Stomach (tissue), 9 donors: ENCODE results near the gene STK24. TPM values are rescaled to one million over a fixed set of nuclear protein-coding genes. Genes with fewer than 3 reads are reported as not detected.
A peak's percentile ranks its signal among the peaks of the same experiment; 100 is the strongest.

Experiments
- DNase-seq, 2 donors: peaks; one replicate each; pipeline versions ENCODE4 v3.0.0 to v3.0.0-alpha.2; 2013 to 2019
- H3K27ac ChIP-seq, 5 donors: fragments of 200-600 bp in 4 of 5; sonication (generic) in 4 of 5; one replicate each; pipeline ENCODE4 v1.5.1; 2013 to 2019; ENCODE audit warnings: mild to moderate bottlenecking in 1 of 5, moderate library complexity in 1 of 5
- H3K27me3 ChIP-seq, 3 donors: fragments of 200-600 bp; sonication (generic); one replicate each; pipeline ENCODE4 v1.5.1; 2017 to 2019; ENCODE audit warnings: mixed run types in 1 of 3
- H3K36me3 ChIP-seq, 4 donors: fragments of 200-600 bp; sonication (generic); 1 replicate in 3 of 4; 2 replicates in 1 of 4; pipeline ENCODE4 v1.5.1; 2016 to 2019
- H3K4me1 ChIP-seq, 4 donors: fragments of 200-600 bp; sonication (generic); one replicate each; pipeline ENCODE4 v1.5.1; 2016 to 2019
- H3K4me3 ChIP-seq, 4 donors: fragments of 200-600 bp; sonication (generic) in 3 of 4; one replicate each; pipeline ENCODE4 v1.5.1; 2016 to 2019; ENCODE audit warnings: mild to moderate bottlenecking in 1 of 4
- H3K9me3 ChIP-seq, 4 donors: fragments of 200-600 bp; sonication (generic); one replicate each; pipeline ENCODE4 v1.5.1; 2016 to 2019
- EP300 ChIP-seq: sonication (generic); formaldehyde crosslinking; IDR thresholded peaks from one replicate; pipeline ENCODE4 v1.6.1; 2017; ENCODE audit warnings: antibody characterized with exemption
- POLR2A ChIP-seq, 4 donors: fragments of 450-650 bp; IDR thresholded peaks; one replicate each; pipeline ENCODE4 v1.6.1; 2016; ENCODE audit warnings: antibody characterized with exemption in 4 of 4, control low read depth in 2 of 4, mild to moderate bottlenecking in 1 of 4, moderate library complexity in 1 of 4
- POLR2AphosphoS5 ChIP-seq, 3 donors: sonication (generic); formaldehyde crosslinking; IDR thresholded peaks; one replicate each; pipeline ENCODE4 v1.6.1; 2016; ENCODE audit warnings: antibody characterized with exemption in 3 of 3
- WGBS, 5 donors: extraction: QIAGEN DNeasy Blood & Tissue Kit in 3 of 5; methylation state at CpG; one replicate each; pipeline versions ENCODE4 v1.1.5 to v1.1.7; 2013 to 2018; 5-methylcytosine and 5-hydroxymethylcytosine counted together
- intact Hi-C: fragments of 100-400 bp; cut with DNase I; formaldehyde crosslinking; loops from one replicate; pipeline ENCODE4 v1.15.1; 2023; ENCODE audit warnings: low total_unique reads
- polyA plus RNA-seq, 3 donors: library from polyadenylated mRNA; stranded (reverse); fragments of 200-250 nt; gene quantifications; one replicate each; pipeline ENCODE4 v1.2.3, GENCODE V29; 2013
- total RNA-seq, 5 donors: library from RNA; depleted of rRNA; stranded (reverse); fragments of >200 nt; gene quantifications; one replicate each; pipeline versions ENCODE4 v1.1.0 to v1.2.3, GENCODE V29; 2014 to 2016
- TF ChIP-seq, protein P1 (sequence below), 7 experiments: fragments of 450-650 bp in 4 of 7; fragments of 200-600 bp in 3 of 7; sonication (generic) in 3 of 7; IDR thresholded peaks; one replicate each; pipeline ENCODE4 v1.5.1; 2016 to 2019; ENCODE audit warnings: antibody characterized with exemption in 7 of 7, control low read depth in 2 of 7, mild to moderate bottlenecking in 1 of 7
- donor health status: healthy with polysubstance abuse.
- donor health status: Bipolar disorder and iron deficiency.
- donor health status: healthy.

The STK24 gene
- total and polyA plus RNA-seq, 8 donors, result 33.0 to 139 (median 59.5) TPM

DNA sequence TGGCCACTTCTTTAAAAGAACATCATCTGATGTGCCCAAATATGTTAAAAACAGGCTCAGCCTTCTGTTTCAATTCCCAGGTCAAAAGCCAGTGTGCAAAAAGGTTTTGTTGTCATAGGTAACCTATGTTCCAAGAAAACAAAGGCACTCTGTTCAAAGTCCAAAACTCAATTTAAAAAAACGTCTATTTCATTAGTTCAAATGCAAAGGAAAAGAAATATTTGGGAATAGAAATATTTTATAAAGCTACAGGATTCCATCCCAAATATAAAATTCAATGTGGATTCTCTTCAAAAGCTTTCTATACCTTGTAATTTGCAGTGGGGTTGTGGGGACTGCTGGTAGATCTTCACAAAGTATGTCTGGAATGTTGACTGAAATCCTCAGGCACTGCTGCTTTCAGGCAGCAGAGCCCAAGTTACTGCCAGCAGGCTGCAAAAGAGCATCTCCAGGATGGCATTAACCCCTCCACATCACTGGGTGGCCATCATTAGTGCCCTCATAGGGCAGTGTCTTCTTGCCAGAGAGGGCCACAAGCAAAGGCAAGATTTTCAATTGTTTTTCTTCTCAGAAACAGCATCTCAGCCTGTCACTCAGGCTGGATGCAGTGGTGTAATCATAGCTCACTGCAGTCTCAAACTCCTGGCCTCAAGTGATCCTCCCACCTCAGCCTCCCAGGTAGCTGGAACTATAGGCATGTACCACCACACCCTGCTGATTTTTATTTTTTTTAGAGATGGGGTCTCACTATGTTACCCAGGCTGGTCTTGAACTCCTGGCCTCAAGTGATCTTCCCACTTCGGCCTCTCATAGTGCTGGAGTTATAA, 22.8 kb upstream of the STK24 start:
- Histone ChIP-seq H3K4me3 (no peak overlapping the region), H3K36me3 (no peaks in the 10 kb centered on the region), H3K27me3 (no peaks in the 10 kb centered on the region), H3K27ac (no peak overlapping the region), H3K4me1 (peaks cover 0 to 8% (median 0%) of the 10 kb centered on the region in 4 donors), H3K9me3 (no peaks in the 10 kb centered on the region)
- intact Hi-C loops, result no loop called here
- 48 to 70% (median 58%) methylated on average over 2 of the region's 2 CpGs for WGBS, 5 donors
- peak in 1 of 2 donors; percentile 39 for DNase-seq
- TF ChIP-seq POLR2AphosphoS5 (IDR thresholded peaks at IDR 0.05), result no peak

DNA sequence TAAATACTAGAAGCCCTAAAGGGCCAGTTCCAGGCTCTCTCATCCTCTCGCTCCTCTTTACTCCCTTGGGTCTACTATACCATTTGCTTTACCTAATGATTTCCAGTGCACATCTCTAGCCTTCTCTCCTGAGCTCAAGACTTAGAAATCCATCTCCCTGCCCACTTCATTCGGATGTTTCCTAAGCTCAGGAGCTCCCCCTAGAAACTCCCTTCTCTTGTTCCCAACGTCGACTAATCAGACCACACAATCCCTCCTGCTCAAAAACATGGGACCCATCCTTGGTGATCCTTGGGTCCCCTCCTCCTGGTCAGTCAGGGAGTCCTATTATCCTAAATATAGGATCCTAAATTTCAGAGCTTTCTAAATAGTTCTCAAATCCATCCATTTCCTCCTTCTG, 21.1 kb upstream of the STK24 start:
- 35 to 54% (median 50%) methylated on average over 4 of the region's 4 CpGs for WGBS, 5 donors
- no peak overlapping the region for H3K27ac ChIP-seq
- no peaks in the 10 kb centered on the region for H3K36me3 ChIP-seq
- H3K4me3 ChIP-seq, result no peak overlapping the region
- H3K9me3 ChIP-seq, result no peaks in the 10 kb centered on the region
- TF ChIP-seq, protein P1, sequence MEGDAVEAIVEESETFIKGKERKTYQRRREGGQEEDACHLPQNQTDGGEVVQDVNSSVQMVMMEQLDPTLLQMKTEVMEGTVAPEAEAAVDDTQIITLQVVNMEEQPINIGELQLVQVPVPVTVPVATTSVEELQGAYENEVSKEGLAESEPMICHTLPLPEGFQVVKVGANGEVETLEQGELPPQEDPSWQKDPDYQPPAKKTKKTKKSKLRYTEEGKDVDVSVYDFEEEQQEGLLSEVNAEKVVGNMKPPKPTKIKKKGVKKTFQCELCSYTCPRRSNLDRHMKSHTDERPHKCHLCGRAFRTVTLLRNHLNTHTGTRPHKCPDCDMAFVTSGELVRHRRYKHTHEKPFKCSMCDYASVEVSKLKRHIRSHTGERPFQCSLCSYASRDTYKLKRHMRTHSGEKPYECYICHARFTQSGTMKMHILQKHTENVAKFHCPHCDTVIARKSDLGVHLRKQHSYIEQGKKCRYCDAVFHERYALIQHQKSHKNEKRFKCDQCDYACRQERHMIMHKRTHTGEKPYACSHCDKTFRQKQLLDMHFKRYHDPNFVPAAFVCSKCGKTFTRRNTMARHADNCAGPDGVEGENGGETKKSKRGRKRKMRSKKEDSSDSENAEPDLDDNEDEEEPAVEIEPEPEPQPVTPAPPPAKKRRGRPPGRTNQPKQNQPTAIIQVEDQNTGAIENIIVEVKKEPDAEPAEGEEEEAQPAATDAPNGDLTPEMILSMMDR (IDR thresholded peaks at IDR 0.05), result no peak
- TF ChIP-seq POLR2A (IDR thresholded peaks at IDR 0.05) (no peak), EP300 (no peak), POLR2AphosphoS5 (IDR thresholded peaks at IDR 0.05) (no peak)
- peaks cover 0 to 8% (median 0%) of the 10 kb centered on the region in 4 donors for H3K4me1 ChIP-seq
- H3K27me3 ChIP-seq, result no peaks in the 10 kb centered on the region
- DNase-seq, result no peak
- intact Hi-C loops, result no loop called here

DNA sequence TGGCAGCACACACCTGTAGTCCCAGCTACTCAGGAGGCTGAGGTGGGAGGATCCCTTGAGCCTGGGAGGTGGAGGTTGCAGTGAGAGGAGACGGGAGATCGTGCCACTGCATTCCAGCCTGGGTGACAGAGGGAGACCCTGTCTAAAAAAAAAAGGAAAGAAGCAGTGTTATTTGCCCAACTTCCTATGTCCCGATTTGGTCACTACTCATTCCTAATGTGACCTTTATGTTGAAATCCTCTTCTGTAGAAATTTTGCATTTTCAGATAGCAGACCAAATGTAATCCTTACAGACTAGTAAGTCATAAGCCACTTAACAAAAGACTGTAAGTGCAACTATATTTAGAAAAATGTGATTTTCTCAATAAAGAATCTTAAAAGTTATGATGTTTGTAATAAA, 18.2 kb upstream of the STK24 start:
- TF ChIP-seq POLR2AphosphoS5 (IDR thresholded peaks at IDR 0.05), result no peak
- TF ChIP-seq EP300, result no peak
- TF ChIP-seq POLR2A (IDR thresholded peaks at IDR 0.05), result no peak
- TF ChIP-seq, protein P1 (IDR thresholded peaks at IDR 0.05), result no peak
- no peaks in the 10 kb centered on the region for H3K27me3 ChIP-seq
- WGBS, 5 donors, result 83 to 95% (median 91%) methylated on average over 3 of the region's 3 CpGs
- peaks cover 0 to 8% (median 0%) of the 10 kb centered on the region in 4 donors for H3K4me1 ChIP-seq
- intact Hi-C loops, result no loop called here
- no peak overlapping the region for H3K4me3 ChIP-seq
- no peaks in the 10 kb centered on the region for H3K9me3 ChIP-seq
- no peak overlapping the region for H3K27ac ChIP-seq
- H3K36me3 ChIP-seq, result no peaks in the 10 kb centered on the region
- no peak for DNase-seq

DNA sequence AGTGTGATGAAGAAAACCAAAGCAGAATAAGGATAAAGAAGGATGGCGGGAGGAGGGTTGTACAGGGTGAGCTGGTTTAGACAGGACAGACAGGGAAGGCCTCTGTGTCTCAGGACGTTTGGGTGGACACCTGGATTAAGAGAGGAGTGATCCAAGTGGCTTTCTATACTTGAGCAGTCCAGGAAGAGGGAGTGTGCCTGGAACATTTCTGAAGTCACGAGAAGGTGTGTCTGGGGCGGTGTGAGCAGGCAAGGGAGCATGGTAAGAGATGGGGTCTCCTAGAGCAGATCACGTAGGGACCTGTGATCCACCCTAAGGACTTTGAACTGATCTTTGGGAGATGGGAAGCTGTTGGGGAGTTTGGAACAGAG, 15.4 kb upstream of the STK24 start:
- intact Hi-C loops, result no loop called here

More for the DNA sequence above, 15.4 kb upstream of the STK24 start:
- H3K27ac ChIP-seq, result no peak overlapping the region
- H3K4me1 ChIP-seq, result no peaks in the 10 kb centered on the region
- 75 to 88% (median 82%) methylated on average over 5 of the region's 5 CpGs for WGBS, 5 donors
- H3K4me3 ChIP-seq, result no peak overlapping the region
- no peak for DNase-seq
- TF ChIP-seq POLR2A (IDR thresholded peaks at IDR 0.05) (no peak), POLR2AphosphoS5 (IDR thresholded peaks at IDR 0.05) (no peak), EP300 (no peak)
- TF ChIP-seq, protein P1 (IDR thresholded peaks at IDR 0.05), result no peak
- H3K36me3 ChIP-seq, result no peaks in the 10 kb centered on the region
- no peaks in the 10 kb centered on the region for H3K27me3 ChIP-seq
- no peaks in the 10 kb centered on the region for H3K9me3 ChIP-seq
